DMS79 treated with DMSO at 0.1 percent for 48 hours (cell line): ENCODE data around the gene KLHL36.

ENCODE experiments used
- DNase-seq: peaks from one replicate; lab custom pipeline; 2025; lab: John Stamatoyannopoulos, UW

KLHL36 gene

DNA sequence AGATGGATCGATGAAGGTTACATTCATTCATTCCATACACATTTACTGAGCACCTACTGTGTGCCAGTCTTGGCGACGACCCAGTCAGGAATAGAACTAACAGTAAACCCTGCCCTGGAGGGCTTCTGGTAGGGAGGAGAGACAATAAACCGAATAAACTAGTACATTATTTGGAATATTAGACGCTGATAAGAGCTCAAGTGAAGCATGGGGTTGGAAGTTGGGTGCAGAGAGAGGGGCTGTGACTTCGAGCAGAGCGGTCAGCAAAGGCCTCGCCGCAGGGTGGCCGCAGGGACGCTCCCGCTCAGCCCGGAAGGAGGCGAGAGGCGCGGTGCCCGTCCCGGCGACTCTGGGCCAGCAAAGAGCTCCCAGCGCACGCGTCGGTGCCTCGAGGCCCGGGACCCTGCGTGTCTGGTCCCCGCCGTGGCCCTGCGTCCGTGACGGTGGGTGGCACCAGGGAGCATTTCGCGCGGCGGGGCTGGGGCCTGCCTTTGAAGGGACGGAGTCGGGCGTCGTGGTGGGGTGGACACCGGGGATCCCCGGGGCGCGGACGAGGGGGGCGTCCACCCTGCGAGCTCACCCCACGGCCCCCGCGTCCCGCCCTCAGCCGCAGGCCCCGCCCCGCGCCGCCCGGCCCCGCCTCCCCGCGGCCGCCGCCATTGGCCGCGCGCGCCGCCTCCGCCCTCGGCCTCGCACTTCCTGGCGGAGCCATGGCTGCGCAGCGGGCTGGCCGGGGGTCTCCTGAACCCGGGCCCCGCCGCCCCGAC lies at the start of gene KLHL36:
TSS of gene KLHL36 (plus strand) at position 684 of the 767 bp plus-strand sequence. CDS start 2,357 bp downstream, outside the sequence.
- peak; percentile 14 for DNase-seq

DNA sequence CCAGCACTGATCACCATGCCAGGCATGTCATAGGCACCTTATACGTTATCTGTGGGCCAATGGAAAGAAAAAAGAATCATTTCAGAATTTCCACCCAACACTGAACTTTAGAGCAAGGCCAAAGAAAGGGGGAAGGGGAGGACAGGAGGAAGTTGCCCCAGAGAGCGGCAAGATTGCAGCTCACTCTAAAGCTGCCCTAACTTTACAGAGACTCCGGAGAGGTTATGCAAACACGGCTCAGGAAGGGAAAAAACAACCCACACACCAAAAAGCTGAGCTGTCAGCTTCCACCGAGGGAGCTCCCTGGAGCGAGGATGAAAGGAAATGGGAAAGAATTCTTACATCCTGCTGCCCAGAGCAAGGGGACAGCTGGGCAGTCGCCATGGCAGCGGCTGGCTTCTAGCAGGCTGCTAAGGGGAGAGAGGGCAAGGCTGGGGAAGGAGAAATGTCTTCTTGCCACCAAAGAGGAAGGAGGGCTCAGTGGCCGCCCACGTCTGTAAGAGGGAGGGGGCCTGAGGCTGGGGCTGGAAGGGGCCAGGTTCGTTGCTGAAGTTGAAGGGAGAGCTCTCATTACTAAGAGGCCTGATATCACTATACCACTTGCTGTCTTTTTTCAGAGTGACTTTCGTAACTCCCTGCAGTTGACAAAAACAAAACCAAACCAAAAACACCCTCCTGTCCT lies 48.6 kb upstream of the KLHL36 start:
- no peak for DNase-seq

GRCh38 chr16:84600343-84601229 lies 47.7 kb upstream of the KLHL36 start:
- DNase-seq = no peak

- DNase-seq = no peak
These were observed 45.0 kb upstream of the KLHL36 start for GRCh38 chr16:84603140-84603816.

- DNase-seq = no peak
These were observed 44.4 kb upstream of the KLHL36 start for GRCh38 chr16:84603940-84604339.

- DNase-seq = no peak
These were observed 43.8 kb upstream of the KLHL36 start for GRCh38 chr16:84604477-84605013.

- DNase-seq = no peak
These were observed 42.9 kb upstream of the KLHL36 start for GRCh38 chr16:84605339-84605848.

GRCh38 chr16:84606081-84606875 lies 42.0 kb upstream of the KLHL36 start:
- DNase-seq = no peak

- no peak for DNase-seq
These were observed 41.2 kb upstream of the KLHL36 start for GRCh38 chr16:84607061-84607460.

- DNase-seq = no peak
These were observed 40.6 kb upstream of the KLHL36 start for GRCh38 chr16:84607694-84608093.

DNA sequence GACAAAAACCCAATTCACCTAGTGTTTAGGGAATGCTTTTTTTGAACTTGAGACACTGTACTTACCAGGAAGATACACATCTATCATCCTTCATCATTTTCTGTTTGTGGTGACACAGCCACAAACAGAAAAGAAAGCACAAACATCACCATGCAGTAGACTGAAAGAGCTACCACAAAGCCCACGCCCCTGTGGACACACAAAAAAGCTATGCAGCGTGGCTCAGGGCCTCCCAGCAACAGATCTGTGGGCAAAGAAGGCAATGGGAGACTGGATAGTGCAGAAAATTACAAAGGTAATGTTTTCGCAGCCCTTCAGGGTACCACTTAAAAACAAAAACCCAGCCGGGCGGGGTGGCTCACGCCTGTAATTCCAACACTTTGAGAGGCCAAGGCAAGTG lies 40.0 kb upstream of the KLHL36 start:
- DNase-seq = no peak

- no peak for DNase-seq
These were observed 38.6 kb upstream of the KLHL36 start for GRCh38 chr16:84609563-84610177.

GRCh38 chr16:84610376-84610775 lies 37.9 kb upstream of the KLHL36 start:
- DNase-seq = no peak

- DNase-seq = no peak
These were observed 37.3 kb upstream of the KLHL36 start for GRCh38 chr16:84611041-84611440.

DNA sequence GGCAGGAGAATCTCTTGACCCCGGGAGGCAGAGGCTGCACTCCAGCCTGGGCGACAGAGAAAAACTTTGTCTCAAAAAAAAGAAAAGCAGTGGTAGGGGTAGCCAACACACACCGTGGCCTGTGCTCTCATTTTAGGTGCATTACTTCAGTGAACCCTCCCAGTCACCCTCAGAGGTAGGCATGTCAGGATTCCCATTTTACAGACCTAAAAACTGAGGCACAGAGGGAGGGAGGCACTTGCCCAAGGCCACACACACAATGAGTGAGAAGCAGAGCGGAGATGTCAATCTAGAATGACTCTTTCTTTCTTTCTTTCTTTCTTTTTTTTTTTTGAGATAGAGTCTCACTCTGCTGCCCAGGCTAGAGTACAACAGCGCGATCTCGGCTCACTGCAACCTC lies 35.6 kb upstream of the KLHL36 start:
- DNase-seq = no peak

- DNase-seq = no peak
These were observed 34.8 kb upstream of the KLHL36 start for GRCh38 chr16:84613408-84614072.

GRCh38 chr16:84614073-84614459 lies 34.2 kb upstream of the KLHL36 start:
- DNase-seq = no peak

DNA sequence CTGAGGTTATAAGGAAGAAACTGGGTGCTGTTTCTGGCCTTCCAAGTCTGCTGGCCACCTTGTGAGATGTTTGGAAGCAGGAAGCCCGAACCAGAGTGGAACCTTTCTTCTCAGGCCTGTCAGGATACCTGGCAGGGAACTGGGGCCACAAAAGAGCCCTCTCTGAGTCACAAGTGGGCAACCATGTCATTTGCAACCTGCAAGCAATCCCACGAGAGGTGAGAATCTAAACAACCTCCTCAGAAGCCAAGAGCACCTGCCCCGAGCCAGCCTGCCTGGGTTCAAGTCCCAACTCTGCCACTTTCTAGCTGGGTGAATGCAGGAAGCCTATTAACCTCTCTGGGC lies 33.7 kb upstream of the KLHL36 start:
- DNase-seq = no peak

DNA sequence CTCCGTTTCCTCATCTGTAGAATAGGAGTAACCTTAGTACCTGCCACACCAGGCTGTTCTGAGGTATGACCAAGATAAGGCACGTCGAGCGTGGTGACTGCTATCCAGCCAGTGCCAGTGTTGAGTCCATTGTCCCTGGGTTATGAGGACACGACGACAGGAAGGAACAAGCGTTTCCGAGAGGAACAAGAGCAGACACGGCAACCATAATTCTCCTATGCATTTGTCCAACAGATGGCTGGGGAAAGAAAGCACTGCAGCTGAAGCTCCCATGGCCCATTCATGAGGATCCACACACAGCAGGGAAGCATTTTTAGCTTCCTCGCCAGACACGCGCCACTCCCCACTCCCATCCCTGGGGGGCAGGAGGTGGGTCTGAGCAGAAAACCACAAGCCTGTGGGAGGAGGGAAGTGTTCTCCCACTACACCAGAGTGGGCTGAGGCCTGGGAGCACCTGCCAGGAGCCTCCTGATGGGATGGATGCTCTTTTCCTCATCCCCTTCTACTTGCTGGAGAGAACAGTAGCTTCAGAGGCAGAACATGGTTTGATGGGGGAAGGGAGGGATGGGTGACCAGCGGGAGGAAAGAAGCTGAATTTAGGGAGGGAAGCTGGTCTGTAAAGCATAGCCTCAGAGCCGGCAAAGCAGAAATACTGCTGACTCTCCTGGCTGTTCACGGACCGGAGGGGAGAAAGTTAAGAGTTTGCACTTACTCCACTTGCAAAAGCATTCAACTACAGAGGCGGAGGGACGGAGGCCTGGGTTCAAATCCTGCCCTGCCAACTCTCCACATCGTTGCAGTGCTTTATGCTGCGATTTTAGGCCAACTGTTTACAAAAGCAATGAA lies 33.1 kb upstream of the KLHL36 start:
- no peak for DNase-seq
